ENCODE measurements around the gene ATF6. TPM values are rescaled to one million over a fixed set of nuclear protein-coding genes. Genes with fewer than 3 reads are reported as not detected.

Gene ATF6
- total and polyA plus RNA-seq, 2 donors (not counting 3 experiments of a cell fraction or from before 2014, with no cell fraction given): 24.9 to 40.3 TPM

DNA sequence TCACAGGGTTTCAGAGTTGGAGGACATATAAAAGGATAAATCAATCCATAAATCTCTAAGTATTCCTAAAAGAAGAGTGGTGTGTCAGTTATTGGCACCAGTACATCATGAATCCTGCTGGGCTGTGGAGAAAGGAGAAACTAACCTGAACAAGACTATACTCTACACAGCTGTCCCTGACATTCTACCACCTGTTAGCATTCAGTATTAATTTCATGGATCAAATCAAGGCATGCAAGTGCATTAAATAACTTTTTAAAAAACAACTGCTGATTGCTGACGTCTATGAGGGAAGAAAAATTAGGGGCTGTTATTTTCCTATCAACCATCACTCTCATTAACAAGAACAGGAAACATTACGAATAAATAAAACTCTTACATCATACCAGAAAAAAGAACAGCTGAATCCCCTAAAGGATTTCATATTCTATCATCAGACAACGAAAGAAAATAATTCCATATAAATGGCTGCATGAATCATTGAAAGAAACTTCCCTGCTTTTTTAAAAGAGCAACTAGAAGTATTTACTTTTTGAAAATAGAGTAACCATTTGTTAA is 121.7 kb downstream of the ATF6 start:
- FAIRE-seq: no peak
- Histone ChIP-seq H3K27me3 (ENCODE audit: control insufficient read depth in 2 of 2, insufficient read depth in 2 of 2, low read length in 2 of 2) (no peaks in the 10 kb centered on the region), H3K4me2 (ENCODE audit: insufficient read depth, low read length) (no peak overlapping the region), H2AFZ (ENCODE audit: low read depth, low read length) (no peak overlapping the region), H3K9me1 (replicated peaks; ENCODE audit: control insufficient read depth, extremely low read depth, insufficient read depth, low read length) (no peaks in the 10 kb centered on the region), H4K20me1 (replicated peaks; ENCODE audit: control insufficient read depth, extremely low read depth, insufficient read depth, low read length) (no peaks in the 10 kb centered on the region), H3K27ac (ENCODE audit: insufficient read depth, low read depth, low read length) (no peak overlapping the region), H3K9me3 (replicated peaks; ENCODE audit: control insufficient read depth, insufficient read depth, low read length) (no peaks in the 10 kb centered on the region), H3K9ac (replicated peaks; ENCODE audit: extremely low read depth, insufficient read depth, low read length) (no peak overlapping the region), H3K36me3 (ENCODE audit: control insufficient read depth in 2 of 2, extremely low read depth in 1 of 2, insufficient read depth in 2 of 2, low read length in 2 of 2) (peaks cover 5 to 9% of the 10 kb centered on the region in 2 experiments), H3K4me1 (ENCODE audit: control insufficient read depth, extremely low read depth, insufficient read depth, low read length) (peaks cover 11% of the 10 kb centered on the region), H3K79me2 (ENCODE audit: control insufficient read depth, insufficient read depth, low read length) (no peaks in the 10 kb centered on the region), H3K4me3 (replicated peaks in 1 of 3; ENCODE audit: insufficient read depth in 1 of 3, low read depth in 1 of 3, low read length in 3 of 3) (no peak overlapping the region)
- intact Hi-C loops (cut with micrococcal nuclease): no loop called here
- DNase-seq (ENCODE audit: low read depth, low spot score): no peak
- ChIA-PET CTCF (interaction anchor here (1.3 to 2.2 kb wide), 2 partner anchors 24 to 149 kb away, joined by 3 to 5 read pairs; no protein-coding TSS in a partner anchor), POLR2A (no interaction called here)
- no TSS peak for BruUV-seq (replicated peaks)
- TF ChIP-seq, protein P1, sequence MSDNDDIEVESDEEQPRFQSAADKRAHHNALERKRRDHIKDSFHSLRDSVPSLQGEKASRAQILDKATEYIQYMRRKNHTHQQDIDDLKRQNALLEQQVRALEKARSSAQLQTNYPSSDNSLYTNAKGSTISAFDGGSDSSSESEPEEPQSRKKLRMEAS (IDR thresholded peaks at IDR 0.05; ENCODE audit: insufficient read depth, insufficient read length): no peak
- no peak for TF ChIP-seq JUN (IDR thresholded peaks at IDR 0.05; ENCODE audit: borderline replicate concordance, insufficient read depth, insufficient read length, low read depth)
- no peak for TF ChIP-seq FOS (IDR thresholded peaks at IDR 0.05; ENCODE audit: borderline replicate concordance, insufficient read depth, low read length)
- TF ChIP-seq MYC (IDR thresholded peaks at IDR 0.05; ENCODE audit: low read depth, low read length): no peak
- TF ChIP-seq GATA2 (IDR thresholded peaks at IDR 0.05; ENCODE audit: insufficient read depth, insufficient read length, low read depth, low read length): no peak
- TF ChIP-seq, protein P2, sequence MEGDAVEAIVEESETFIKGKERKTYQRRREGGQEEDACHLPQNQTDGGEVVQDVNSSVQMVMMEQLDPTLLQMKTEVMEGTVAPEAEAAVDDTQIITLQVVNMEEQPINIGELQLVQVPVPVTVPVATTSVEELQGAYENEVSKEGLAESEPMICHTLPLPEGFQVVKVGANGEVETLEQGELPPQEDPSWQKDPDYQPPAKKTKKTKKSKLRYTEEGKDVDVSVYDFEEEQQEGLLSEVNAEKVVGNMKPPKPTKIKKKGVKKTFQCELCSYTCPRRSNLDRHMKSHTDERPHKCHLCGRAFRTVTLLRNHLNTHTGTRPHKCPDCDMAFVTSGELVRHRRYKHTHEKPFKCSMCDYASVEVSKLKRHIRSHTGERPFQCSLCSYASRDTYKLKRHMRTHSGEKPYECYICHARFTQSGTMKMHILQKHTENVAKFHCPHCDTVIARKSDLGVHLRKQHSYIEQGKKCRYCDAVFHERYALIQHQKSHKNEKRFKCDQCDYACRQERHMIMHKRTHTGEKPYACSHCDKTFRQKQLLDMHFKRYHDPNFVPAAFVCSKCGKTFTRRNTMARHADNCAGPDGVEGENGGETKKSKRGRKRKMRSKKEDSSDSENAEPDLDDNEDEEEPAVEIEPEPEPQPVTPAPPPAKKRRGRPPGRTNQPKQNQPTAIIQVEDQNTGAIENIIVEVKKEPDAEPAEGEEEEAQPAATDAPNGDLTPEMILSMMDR (IDR thresholded peaks at IDR 0.05; ENCODE audit: extremely low read depth in 1 of 2, insufficient read depth in 1 of 2, low read depth in 1 of 2, low read length in 2 of 2): no peak
- TF ChIP-seq EZH2 (IDR thresholded peaks at IDR 0.05; ENCODE audit: borderline replicate concordance, low read depth, low read length, severe bottlenecking): no peak
- no peak for TF ChIP-seq POLR2A (IDR thresholded peaks at IDR 0.05; ENCODE audit: low read depth, low read length)
- no peak for TF ChIP-seq POLR2AphosphoS5 (IDR thresholded peaks at IDR 0.05; ENCODE audit: insufficient read depth, low read depth, low read length)
- dilution Hi-C loops (cut with MboI; ENCODE audit: extremely low pct_ligation_motif_present, low sequenced_read_pairs): no loop called here

All from endothelial cell of umbilical vein (primary cell).